HepG2 (cell line): Measurements from ENCODE around the gene EIF5. TPM values are rescaled to one million over a fixed set of nuclear protein-coding genes. Genes with fewer than 3 reads are reported as not detected.

ENCODE experiments used
- HNRNPK ChIP-seq: fragments of 200-400 bp; formaldehyde crosslinking; IDR thresholded peaks from 2 replicates; pipeline ENCODE4 v1.6.1; 2018; ENCODE audit warnings: low read length, low read depth, moderate library complexity, mild to moderate bottlenecking; ENCODE audit not compliant: poor library complexity, severe bottlenecking
- IRX3 ChIP-seq: sonication (generic); formaldehyde crosslinking; IDR thresholded peaks from 2 replicates; pipeline ENCODE4 v1.8.1; 2023; ENCODE audit warnings: mild to moderate bottlenecking, low read depth, missing genetic modification reagents, borderline replicate concordance
- RXRB ChIP-seq: IDR thresholded peaks from 2 replicates; pipeline ENCODE4 v1.6.1; 2016; ENCODE audit warnings: borderline replicate concordance, missing genetic modification reagents, missing compliant biosample characterization
- SETDB1 ChIP-seq: sonication (generic); formaldehyde crosslinking; IDR thresholded peaks from 2 replicates; pipeline ENCODE4 v1.5.1; 2020; ENCODE audit warnings: missing genetic modification reagents, mild to moderate bottlenecking, borderline replicate concordance
- SMARCC2 ChIP-seq: fragments of 450-650 bp; IDR thresholded peaks from 2 replicates; pipeline ENCODE4 v1.6.1; 2017; ENCODE audit warnings: antibody characterized with exemption, mild to moderate bottlenecking
- SNAI1 ChIP-seq: sonication (generic); formaldehyde crosslinking; IDR thresholded peaks from 2 replicates; pipeline ENCODE4 v1.5.0; 2020; ENCODE audit warnings: mild to moderate bottlenecking, missing genetic modification reagents, borderline replicate concordance
- ZC3H4 ChIP-seq: sonication (generic); formaldehyde crosslinking; IDR thresholded peaks from 2 replicates; pipeline ENCODE4 v1.4.0; 2020; ENCODE audit warnings: missing genetic modification reagents, borderline replicate concordance
- ZFX ChIP-seq: sonication (generic); formaldehyde crosslinking; IDR thresholded peaks from 2 replicates; pipeline ENCODE4 v1.4.0; 2020; ENCODE audit warnings: mild to moderate bottlenecking, low read depth, missing genetic modification reagents, moderate library complexity
- ZNF282 ChIP-seq: fragments of 450-650 bp; IDR thresholded peaks from 2 replicates; pipeline ENCODE4 v1.6.1; 2018; ENCODE audit not compliant: partially characterized antibody
- ZNF292 ChIP-seq: sonication (generic); formaldehyde crosslinking; IDR thresholded peaks from 2 replicates; pipeline ENCODE4 v1.8.1; 2022; ENCODE audit warnings: mild to moderate bottlenecking, low read depth, missing genetic modification reagents, borderline replicate concordance
- ZNF331 ChIP-seq: sonication (generic); formaldehyde crosslinking; IDR thresholded peaks from 2 replicates; pipeline ENCODE4 v1.4.0; 2020; ENCODE audit warnings: missing genetic modification reagents
- ZNF564 ChIP-seq: sonication (generic); formaldehyde crosslinking; IDR thresholded peaks from 2 replicates; pipeline ENCODE4 v1.8.1; 2023; ENCODE audit warnings: mild to moderate bottlenecking, missing genetic modification reagents
- ZNF615 ChIP-seq: sonication (generic); formaldehyde crosslinking; IDR thresholded peaks from 2 replicates; pipeline ENCODE4 v1.5.0; 2020; ENCODE audit warnings: mild to moderate bottlenecking, missing genetic modification reagents, borderline replicate concordance
- ZNF678 ChIP-seq: sonication (generic); formaldehyde crosslinking; IDR thresholded peaks from 2 replicates; pipeline ENCODE4 v1.4.0; 2020; ENCODE audit warnings: mild to moderate bottlenecking, missing genetic modification reagents
- ZNF724P ChIP-seq: sonication (generic); formaldehyde crosslinking; IDR thresholded peaks from 2 replicates; pipeline ENCODE4 v1.8.0; 2022; ENCODE audit warnings: missing genetic modification reagents, borderline replicate concordance
- polyA plus RNA-seq, 8 experiments: library from polyadenylated mRNA; depleted of rRNA in 3 of 8; stranded (reverse) in 7 of 8; unstranded in 1 of 8; fragments of >200 nt; fragmentation: Illumina TruSeq in 4 of 8; extraction: Trizol in 4 of 8; gene quantifications; 2 replicates each; pipeline versions ENCODE4 v1.2.1 to v1.2.3, GENCODE V29; 2011 to 2016; ENCODE audit warnings: low read depth in 4 of 8, missing spikeins in 1 of 8, mixed read lengths in 1 of 8; ENCODE audit not compliant: insufficient read depth in 1 of 8
- total RNA-seq, 5 experiments: library from RNA; depleted of rRNA; stranded (reverse); fragments of >200 nt; fragmentation: Illumina TruSeq; extraction: Trizol; gene quantifications; 2 replicates each; pipeline ENCODE4 v1.2.3, GENCODE V29; 2016; ENCODE audit warnings: low read depth in 1 of 5
- TF ChIP-seq, protein P1 (sequence below): sonication (generic); formaldehyde crosslinking; IDR thresholded peaks from 2 replicates; pipeline ENCODE4 v1.5.0; 2020; ENCODE audit warnings: mild to moderate bottlenecking, missing genetic modification reagents
- TF ChIP-seq, protein P2 (sequence below): sonication (generic); formaldehyde crosslinking; IDR thresholded peaks from 2 replicates; pipeline ENCODE4 v1.4.0; 2020; ENCODE audit warnings: missing genetic modification reagents, borderline replicate concordance
- TF ChIP-seq, protein P3 (sequence below): sonication (generic); formaldehyde crosslinking; IDR thresholded peaks from 2 replicates; pipeline ENCODE4 v1.5.0; 2020; ENCODE audit warnings: mild to moderate bottlenecking, missing genetic modification reagents, borderline replicate concordance

EIF5 gene
- total and polyA plus RNA-seq, 2 of the 13 experiments (the other 11 are each of a cell fraction or from before 2014, with no cell fraction given), result 189 to 281 TPM

DNA sequence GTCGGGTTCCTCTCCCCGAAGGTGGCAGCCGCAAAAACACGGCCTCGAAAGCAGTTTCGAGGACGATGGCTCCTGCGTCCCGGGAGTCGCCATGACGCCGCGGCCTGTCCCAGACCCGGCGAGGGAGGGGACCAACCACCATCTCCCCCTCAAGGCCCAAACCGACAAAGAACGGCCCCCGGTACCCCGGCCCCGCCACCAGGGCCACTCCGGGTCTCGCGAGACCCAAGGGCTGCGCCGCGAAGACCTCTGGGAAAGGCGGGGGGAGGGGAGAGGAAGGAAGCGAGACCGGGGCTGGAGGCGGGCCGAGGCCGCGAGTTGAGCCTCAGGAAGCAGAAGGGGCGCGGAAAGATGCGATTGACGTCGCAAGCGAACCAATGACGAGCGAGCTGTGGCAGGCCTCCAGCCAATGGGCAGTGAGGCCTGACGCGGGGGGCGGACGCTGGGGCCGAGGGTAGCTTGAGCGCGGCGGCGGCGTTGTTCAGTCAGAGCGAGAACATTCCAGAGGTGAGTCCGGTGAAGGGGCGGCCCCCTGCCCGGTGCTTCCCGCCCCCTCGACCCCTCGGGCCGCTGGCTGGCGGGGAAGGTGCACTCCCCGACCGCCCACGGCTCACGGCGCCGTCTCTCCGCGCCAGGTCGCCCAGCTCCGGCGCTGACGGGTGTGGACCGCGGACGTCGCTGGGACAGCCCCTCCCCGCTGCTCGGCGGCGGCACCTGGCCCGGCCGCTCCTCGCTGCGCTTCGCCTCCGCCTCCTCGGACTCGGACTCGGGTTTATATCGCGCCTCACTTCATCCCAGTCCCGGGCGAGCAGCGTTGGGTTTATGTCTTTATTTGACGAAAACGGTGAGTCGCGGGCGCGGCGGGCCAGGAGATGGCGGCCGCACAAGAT is at the start of gene EIF5 (continued):
- TF ChIP-seq ZNF331 (CRISPR knock-in tag), result 0 out of 2 replicates have a peak, but pooled peaks have one; percentile 7
- TF ChIP-seq IRX3 (CRISPR knock-in tag), result no peak
- TF ChIP-seq, protein P1, sequence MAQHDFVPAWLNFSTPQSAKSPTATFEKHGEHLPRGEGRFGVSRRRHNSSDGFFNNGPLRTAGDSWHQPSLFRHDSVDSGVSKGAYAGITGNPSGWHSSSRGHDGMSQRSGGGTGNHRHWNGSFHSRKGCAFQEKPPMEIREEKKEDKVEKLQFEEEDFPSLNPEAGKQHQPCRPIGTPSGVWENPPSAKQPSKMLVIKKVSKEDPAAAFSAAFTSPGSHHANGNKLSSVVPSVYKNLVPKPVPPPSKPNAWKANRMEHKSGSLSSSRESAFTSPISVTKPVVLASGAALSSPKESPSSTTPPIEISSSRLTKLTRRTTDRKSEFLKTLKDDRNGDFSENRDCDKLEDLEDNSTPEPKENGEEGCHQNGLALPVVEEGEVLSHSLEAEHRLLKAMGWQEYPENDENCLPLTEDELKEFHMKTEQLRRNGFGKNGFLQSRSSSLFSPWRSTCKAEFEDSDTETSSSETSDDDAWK (CRISPR knock-in tag), result no peak
- no peak for TF ChIP-seq ZNF615
- TF ChIP-seq HNRNPK, result peak; percentile 90
- TF ChIP-seq ZFX (CRISPR knock-in tag), result peak; percentile 94
- no peak for TF ChIP-seq SETDB1 (CRISPR knock-in tag)
- TF ChIP-seq ZNF678, result no peak
- TF ChIP-seq, protein P2, sequence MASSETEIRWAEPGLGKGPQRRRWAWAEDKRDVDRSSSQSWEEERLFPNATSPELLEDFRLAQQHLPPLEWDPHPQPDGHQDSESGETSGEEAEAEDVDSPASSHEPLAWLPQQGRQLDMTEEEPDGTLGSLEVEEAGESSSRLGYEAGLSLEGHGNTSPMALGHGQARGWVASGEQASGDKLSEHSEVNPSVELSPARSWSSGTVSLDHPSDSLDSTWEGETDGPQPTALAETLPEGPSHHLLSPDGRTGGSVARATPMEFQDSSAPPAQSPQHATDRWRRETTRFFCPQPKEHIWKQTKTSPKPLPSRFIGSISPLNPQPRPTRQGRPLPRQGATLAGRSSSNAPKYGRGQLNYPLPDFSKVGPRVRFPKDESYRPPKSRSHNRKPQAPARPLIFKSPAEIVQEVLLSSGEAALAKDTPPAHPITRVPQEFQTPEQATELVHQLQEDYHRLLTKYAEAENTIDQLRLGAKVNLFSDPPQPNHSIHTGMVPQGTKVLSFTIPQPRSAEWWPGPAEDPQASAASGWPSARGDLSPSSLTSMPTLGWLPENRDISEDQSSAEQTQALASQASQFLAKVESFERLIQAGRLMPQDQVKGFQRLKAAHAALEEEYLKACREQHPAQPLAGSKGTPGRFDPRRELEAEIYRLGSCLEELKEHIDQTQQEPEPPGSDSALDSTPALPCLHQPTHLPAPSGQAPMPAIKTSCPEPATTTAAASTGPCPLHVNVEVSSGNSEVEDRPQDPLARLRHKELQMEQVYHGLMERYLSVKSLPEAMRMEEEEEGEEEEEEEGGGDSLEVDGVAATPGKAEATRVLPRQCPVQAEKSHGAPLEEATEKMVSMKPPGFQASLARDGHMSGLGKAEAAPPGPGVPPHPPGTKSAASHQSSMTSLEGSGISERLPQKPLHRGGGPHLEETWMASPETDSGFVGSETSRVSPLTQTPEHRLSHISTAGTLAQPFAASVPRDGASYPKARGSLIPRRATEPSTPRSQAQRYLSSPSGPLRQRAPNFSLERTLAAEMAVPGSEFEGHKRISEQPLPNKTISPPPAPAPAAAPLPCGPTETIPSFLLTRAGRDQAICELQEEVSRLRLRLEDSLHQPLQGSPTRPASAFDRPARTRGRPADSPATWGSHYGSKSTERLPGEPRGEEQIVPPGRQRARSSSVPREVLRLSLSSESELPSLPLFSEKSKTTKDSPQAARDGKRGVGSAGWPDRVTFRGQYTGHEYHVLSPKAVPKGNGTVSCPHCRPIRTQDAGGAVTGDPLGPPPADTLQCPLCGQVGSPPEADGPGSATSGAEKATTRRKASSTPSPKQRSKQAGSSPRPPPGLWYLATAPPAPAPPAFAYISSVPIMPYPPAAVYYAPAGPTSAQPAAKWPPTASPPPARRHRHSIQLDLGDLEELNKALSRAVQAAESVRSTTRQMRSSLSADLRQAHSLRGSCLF (CRISPR knock-in tag), result peak; percentile 62; the same call in 1 of the 2 replicates
- TF ChIP-seq ZC3H4 (CRISPR knock-in tag), result no peak; the same call in none of the 2 replicates
- peak; percentile 76; the same call in 1 of the 2 replicates for TF ChIP-seq SNAI1 (CRISPR knock-in tag)
- no peak for TF ChIP-seq SMARCC2
- peak; percentile 58; the same call in 1 of the 2 replicates for TF ChIP-seq RXRB
- no peak for TF ChIP-seq ZNF282
- no peak for TF ChIP-seq ZNF292 (CRISPR knock-in tag)
- TF ChIP-seq, protein P3, sequence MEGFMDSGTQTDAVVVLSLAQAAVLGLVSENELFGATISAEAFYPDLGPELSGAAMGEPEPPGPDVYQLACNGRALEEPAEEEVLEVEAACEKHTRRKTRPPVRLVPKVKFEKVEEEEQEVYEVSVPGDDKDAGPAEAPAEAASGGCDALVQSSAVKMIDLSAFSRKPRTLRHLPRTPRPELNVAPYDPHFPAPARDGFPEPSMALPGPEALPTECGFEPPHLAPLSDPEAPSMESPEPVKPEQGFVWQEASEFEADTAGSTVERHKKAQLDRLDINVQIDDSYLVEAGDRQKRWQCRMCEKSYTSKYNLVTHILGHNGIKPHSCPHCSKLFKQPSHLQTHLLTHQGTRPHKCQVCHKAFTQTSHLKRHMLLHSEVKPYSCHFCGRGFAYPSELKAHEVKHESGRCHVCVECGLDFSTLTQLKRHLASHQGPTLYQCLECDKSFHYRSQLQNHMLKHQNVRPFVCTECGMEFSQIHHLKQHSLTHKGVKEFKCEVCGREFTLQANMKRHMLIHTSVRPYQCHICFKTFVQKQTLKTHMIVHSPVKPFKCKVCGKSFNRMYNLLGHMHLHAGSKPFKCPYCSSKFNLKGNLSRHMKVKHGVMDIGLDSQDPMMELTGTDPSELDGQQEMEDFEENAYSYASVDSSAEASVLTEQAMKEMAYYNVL, result peak; percentile 18
- no peak; the same call in 1 of the 2 replicates for TF ChIP-seq ZNF724P (CRISPR knock-in tag)
- peak; percentile 67 for TF ChIP-seq ZNF564 (CRISPR knock-in tag)
